Measurements from ENCODE around the gene FAM180B.

FAM180B gene

DNA sequence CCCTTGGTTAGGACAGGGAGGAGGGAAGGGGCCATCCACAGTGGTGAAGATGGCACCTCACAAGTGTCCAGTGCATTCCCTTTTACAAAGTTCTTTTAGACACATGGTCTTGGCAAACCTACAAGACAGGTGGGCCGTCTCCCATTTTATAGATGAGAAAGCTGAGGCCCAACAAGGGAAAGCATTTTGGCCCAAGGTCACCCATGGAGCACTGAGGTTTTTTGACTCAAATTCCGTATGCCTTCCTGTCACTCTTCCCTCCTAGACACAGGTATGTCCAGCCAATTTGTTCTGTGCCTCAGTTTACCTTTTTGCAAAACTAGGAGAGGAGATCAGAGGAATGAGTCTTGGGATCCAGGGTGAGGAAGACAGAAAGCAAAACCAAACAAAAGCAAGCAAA lies 6.5 kb downstream of the FAM180B start:
- TF ChIP-seq POLR2AphosphoS5 (IDR thresholded peaks at IDR 0.05; ENCODE audit: low read depth, low read length) (no peak), SIN3A (IDR thresholded peaks at IDR 0.05; ENCODE audit: borderline replicate concordance, insufficient read depth, low read length) (no peak), FOXP2 (optimal IDR thresholded peaks at IDR 0.05; ENCODE audit: borderline replicate concordance, extremely low read depth, extremely low read length, insufficient read depth) (no peak), TAF1 (IDR thresholded peaks at IDR 0.05; ENCODE audit: borderline replicate concordance, insufficient read depth, low read length) (no peak)
- TF ChIP-seq, protein P1, sequence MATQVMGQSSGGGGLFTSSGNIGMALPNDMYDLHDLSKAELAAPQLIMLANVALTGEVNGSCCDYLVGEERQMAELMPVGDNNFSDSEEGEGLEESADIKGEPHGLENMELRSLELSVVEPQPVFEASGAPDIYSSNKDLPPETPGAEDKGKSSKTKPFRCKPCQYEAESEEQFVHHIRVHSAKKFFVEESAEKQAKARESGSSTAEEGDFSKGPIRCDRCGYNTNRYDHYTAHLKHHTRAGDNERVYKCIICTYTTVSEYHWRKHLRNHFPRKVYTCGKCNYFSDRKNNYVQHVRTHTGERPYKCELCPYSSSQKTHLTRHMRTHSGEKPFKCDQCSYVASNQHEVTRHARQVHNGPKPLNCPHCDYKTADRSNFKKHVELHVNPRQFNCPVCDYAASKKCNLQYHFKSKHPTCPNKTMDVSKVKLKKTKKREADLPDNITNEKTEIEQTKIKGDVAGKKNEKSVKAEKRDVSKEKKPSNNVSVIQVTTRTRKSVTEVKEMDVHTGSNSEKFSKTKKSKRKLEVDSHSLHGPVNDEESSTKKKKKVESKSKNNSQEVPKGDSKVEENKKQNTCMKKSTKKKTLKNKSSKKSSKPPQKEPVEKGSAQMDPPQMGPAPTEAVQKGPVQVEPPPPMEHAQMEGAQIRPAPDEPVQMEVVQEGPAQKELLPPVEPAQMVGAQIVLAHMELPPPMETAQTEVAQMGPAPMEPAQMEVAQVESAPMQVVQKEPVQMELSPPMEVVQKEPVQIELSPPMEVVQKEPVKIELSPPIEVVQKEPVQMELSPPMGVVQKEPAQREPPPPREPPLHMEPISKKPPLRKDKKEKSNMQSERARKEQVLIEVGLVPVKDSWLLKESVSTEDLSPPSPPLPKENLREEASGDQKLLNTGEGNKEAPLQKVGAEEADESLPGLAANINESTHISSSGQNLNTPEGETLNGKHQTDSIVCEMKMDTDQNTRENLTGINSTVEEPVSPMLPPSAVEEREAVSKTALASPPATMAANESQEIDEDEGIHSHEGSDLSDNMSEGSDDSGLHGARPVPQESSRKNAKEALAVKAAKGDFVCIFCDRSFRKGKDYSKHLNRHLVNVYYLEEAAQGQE (IDR thresholded peaks at IDR 0.05; ENCODE audit: insufficient read depth in 1 of 2, low read depth in 2 of 2, low read length in 2 of 2): no peak

DNA sequence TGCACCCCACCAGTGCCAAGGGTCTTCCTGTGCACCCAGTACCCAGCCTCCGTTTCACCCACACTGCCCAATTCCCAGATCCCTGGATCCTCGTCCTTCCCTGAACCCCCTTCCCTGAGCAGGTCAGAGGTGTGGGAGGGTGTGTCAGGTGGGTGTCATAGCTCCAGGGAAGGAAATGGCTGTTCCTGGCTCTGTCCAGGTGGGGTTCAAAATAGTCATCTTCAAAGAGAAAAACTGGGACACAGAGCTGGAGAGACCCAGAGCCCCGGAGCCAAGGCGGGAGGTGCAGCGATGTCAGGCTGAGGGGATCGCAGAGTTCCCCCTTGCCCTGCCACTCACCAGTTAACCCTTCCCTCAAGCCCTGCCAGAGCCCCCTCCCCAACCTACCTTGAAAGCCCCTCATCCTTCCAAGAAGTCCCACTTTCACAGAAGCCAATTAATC lies 7.0 kb downstream of the FAM180B start:
- TF ChIP-seq FOXP2 (optimal IDR thresholded peaks at IDR 0.05; ENCODE audit: borderline replicate concordance, extremely low read depth, extremely low read length, insufficient read depth) (no peak), POLR2AphosphoS5 (IDR thresholded peaks at IDR 0.05; ENCODE audit: low read depth, low read length) (no peak)
- TF ChIP-seq, protein P1 (IDR thresholded peaks at IDR 0.05; ENCODE audit: insufficient read depth in 1 of 2, low read depth in 2 of 2, low read length in 2 of 2): no peak

DNA sequence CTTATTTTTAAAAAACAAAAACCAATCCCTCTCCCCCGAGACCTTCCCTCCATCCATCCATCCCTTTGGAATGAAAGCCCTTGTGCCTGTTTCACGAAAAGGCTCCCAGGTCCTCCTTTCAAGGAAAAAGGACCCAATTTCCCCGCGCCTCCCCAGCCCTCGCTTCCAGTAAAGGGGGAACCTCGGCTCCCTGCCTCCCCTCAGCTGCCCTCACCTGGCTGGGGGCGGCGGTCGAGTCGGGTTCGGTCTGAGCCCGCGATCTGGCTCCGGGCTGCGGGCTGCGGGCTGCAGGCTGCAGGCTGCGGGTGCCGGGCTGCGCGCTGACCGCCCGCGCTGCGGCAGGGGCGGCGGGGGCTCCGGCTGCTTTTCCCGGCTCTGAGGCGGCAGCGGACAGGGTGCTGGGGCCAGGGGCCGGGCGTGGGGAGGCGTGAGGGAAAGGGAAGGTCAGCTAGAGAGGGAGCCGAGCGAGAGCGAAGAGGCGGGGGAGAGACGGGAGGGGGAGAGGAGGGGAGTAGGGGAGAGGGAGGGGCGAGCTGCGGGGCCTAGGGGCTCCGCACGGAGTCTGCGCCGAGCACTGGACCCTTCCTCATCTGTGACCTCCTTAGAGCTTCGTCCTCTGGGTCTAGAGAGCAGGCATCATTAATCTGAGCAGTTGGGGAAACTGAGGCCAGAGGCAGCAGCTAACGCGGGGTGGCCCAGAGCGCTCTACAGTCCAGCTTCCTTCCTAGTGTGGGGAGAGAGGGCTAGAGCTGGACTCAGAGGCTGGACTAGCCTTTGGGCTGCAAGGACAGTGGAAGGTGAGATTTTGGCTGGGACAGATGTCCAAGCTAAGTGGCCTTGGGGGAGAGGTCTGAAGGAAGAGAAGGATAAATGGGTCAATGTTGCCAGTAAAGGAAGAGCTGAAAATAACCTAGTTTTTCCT lies 7.7 kb downstream of the FAM180B start, which contains the start of gene C1QTNF4:
C1QTNF4 (minus strand) TSS at position 478 of the 922 bp plus-strand sequence. CDS start 3,601 bp downstream, outside the sequence.
- TF ChIP-seq POLR2AphosphoS5 (IDR thresholded peaks at IDR 0.05; ENCODE audit: low read depth, low read length) (no peak), FOXP2 (optimal IDR thresholded peaks at IDR 0.05; ENCODE audit: borderline replicate concordance, extremely low read depth, extremely low read length, insufficient read depth) (no peak), SIN3A (IDR thresholded peaks at IDR 0.05; ENCODE audit: borderline replicate concordance, insufficient read depth, low read length) (no peak), TAF1 (IDR thresholded peaks at IDR 0.05; ENCODE audit: borderline replicate concordance, insufficient read depth, low read length) (no peak)
- TF ChIP-seq, protein P1 (IDR thresholded peaks at IDR 0.05; ENCODE audit: insufficient read depth in 1 of 2, low read depth in 2 of 2, low read length in 2 of 2): no peak

DNA sequence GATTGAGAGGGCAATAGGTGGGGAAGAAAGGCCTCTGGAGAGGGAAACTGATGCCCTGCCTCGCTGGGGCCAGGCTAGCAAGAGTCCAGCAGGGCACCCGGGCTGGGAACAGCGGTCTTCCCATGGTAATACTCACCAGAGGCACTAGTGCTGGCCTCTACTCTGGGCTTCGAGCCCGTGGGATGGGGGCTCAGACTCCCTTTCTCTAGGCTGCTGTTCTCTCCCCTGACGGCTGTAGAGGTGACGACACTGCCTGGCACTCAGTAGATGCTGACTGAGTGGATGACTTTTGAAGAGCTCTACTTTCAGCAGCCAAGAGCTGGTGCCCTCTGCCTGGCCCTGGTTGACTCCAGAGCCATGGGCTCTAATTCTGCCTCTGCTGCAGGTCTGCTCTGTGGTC lies 8.6 kb downstream of the FAM180B start:
- TF ChIP-seq POLR2AphosphoS5 (IDR thresholded peaks at IDR 0.05; ENCODE audit: low read depth, low read length) (no peak), TAF1 (IDR thresholded peaks at IDR 0.05; ENCODE audit: borderline replicate concordance, insufficient read depth, low read length) (no peak), SIN3A (IDR thresholded peaks at IDR 0.05; ENCODE audit: borderline replicate concordance, insufficient read depth, low read length) (no peak), FOXP2 (optimal IDR thresholded peaks at IDR 0.05; ENCODE audit: borderline replicate concordance, extremely low read depth, extremely low read length, insufficient read depth) (no peak)
- TF ChIP-seq, protein P1 (IDR thresholded peaks at IDR 0.05; ENCODE audit: insufficient read depth in 1 of 2, low read depth in 2 of 2, low read length in 2 of 2): no peak

Data from PFSK-1 (cell line).